Muscle of leg (tissue), 11 donors: ENCODE results near the gene CCDC106. TPM values are rescaled to one million over a fixed set of nuclear protein-coding genes. Genes with fewer than 3 reads are reported as not detected.

Source experiments
- DNase-seq: peaks from one replicate; pipeline ENCODE4 v3.0.0; 2013
- H3K27ac ChIP-seq: one replicate; pipeline ENCODE4 v1.5.1; 2013; ENCODE audit warnings: mild to moderate bottlenecking, low read length, control low read depth
- H3K27me3 ChIP-seq: one replicate; pipeline ENCODE4 v1.6.1; 2013; ENCODE audit warnings: low read length; ENCODE audit not compliant: control insufficient read depth, insufficient read depth
- H3K36me3 ChIP-seq: one replicate; pipeline ENCODE4 v1.6.1; 2013; ENCODE audit warnings: low read length; ENCODE audit not compliant: control insufficient read depth, insufficient read depth
- H3K4me1 ChIP-seq: one replicate; pipeline ENCODE4 v1.6.1; 2013; ENCODE audit warnings: low read length; ENCODE audit not compliant: control insufficient read depth, insufficient read depth
- H3K4me3 ChIP-seq: one replicate; pipeline ENCODE4 v1.5.1; 2013; ENCODE audit warnings: low read length, control low read depth
- H3K9me3 ChIP-seq: replicated peaks from 2 replicates; pipeline ENCODE4 v1.6.1; 2013; ENCODE audit warnings: low read depth, low read length; ENCODE audit not compliant: control insufficient read depth
- WGBS: methylation state at CpG from one replicate; pipeline ENCODE4 v1.1.5; 2013; ENCODE audit warnings: missing lambda C conversion rate; ENCODE audit not compliant: insufficient coverage; 5-methylcytosine and 5-hydroxymethylcytosine counted together
- polyA plus RNA-seq, 8 donors: library from polyadenylated mRNA; unstranded; fragments of 120-200 nt; gene quantifications; one replicate each; pipeline versions ENCODE4 v1.2.1 to v1.2.3, GENCODE V29; 2013; ENCODE audit warnings: inconsistent platforms in 1 of 8, low replicate concordance in 1 of 8; ENCODE audit not compliant: insufficient read length in 8 of 8, insufficient read depth in 1 of 8
- total RNA-seq: library from RNA; stranded (reverse); fragments of 120-200 nt; gene quantifications from one replicate; pipeline ENCODE4 v1.2.4, GENCODE V29; 2013

Gene CCDC106
- total and polyA plus RNA-seq, 9 donors = 5.3 to 16.4 (median 14.7) TPM

- Histone ChIP-seq H3K27ac (no peak overlapping the region), H3K4me1 (peaks cover 15% of the 10 kb centered on the region), H3K9me3 (no peaks in the 10 kb centered on the region), H3K4me3 (no peak overlapping the region), H3K36me3 (peaks cover 19% of the 10 kb centered on the region), H3K27me3 (no peaks in the 10 kb centered on the region)
- WGBS = 94% methylated on average over 50 of the region's 55 CpGs
- DNase-seq = no peak
Observed at GRCh38 chr19:55621673-55622231, 26.3 kb upstream of the CCDC106 start.

- Histone ChIP-seq H3K27me3 (no peaks in the 10 kb centered on the region), H3K4me3 (no peak overlapping the region), H3K9me3 (no peaks in the 10 kb centered on the region), H3K36me3 (peaks cover 13% of the 10 kb centered on the region), H3K4me1 (peaks cover 15% of the 10 kb centered on the region), H3K27ac (no peak overlapping the region)
- 93% methylated on average over 40 of the region's 40 CpGs for WGBS
- DNase-seq = no peak
Observed at GRCh38 chr19:55622242-55622969, 25.6 kb upstream of the CCDC106 start.

GRCh38 chr19:55623130-55623529 lies 24.9 kb upstream of the CCDC106 start:
- Histone ChIP-seq H3K4me1 (peaks cover 15% of the 10 kb centered on the region), H3K4me3 (no peak overlapping the region), H3K9me3 (no peaks in the 10 kb centered on the region), H3K27ac (no peak overlapping the region), H3K36me3 (peaks cover 10% of the 10 kb centered on the region), H3K27me3 (no peaks in the 10 kb centered on the region)
- DNase-seq = no peak
- WGBS = 97% methylated on average over 6 of the region's 7 CpGs

GRCh38 chr19:55623561-55623960 lies 24.5 kb upstream of the CCDC106 start:
- Histone ChIP-seq H3K9me3 (no peaks in the 10 kb centered on the region), H3K4me1 (peaks cover 15% of the 10 kb centered on the region), H3K4me3 (peak overlapping the region; percentile 26), H3K36me3 (peaks cover 10% of the 10 kb centered on the region), H3K27me3 (no peaks in the 10 kb centered on the region), H3K27ac (peak overlapping the region; percentile 87)
- WGBS = 50% methylated on average over 4 of the region's 7 CpGs
- DNase-seq = peak; percentile 64

GRCh38 chr19:55624109-55625003 lies 23.7 kb upstream of the CCDC106 start, which contains the start of gene ZNF784:
ZNF784 (minus strand) TSS chr19:55624566; CDS start chr19:55624561, 5 bp downstream.
- peaks cover 15% of the 10 kb centered on the region for H3K4me1 ChIP-seq
- no peaks in the 10 kb centered on the region for H3K9me3 ChIP-seq
- peak within 1 kb of the TSS; percentile 98 for H3K27ac ChIP-seq
- H3K27me3 ChIP-seq = no peaks in the 10 kb centered on the region
- peak; percentile 96 for DNase-seq
- peaks cover 10% of the 10 kb centered on the region for H3K36me3 ChIP-seq
- WGBS = under 1% methylated on average over 46 of the region's 56 CpGs
- peak within 1 kb of the TSS; percentile 71 for H3K4me3 ChIP-seq

GRCh38 chr19:55625004-55625326 lies 23.0 kb upstream of the CCDC106 start:
- Histone ChIP-seq H3K4me3 (peak overlapping the region; percentile 71), H3K4me1 (peaks cover 15% of the 10 kb centered on the region), H3K9me3 (no peaks in the 10 kb centered on the region), H3K27ac (peak overlapping the region; percentile 98), H3K36me3 (peaks cover 10% of the 10 kb centered on the region), H3K27me3 (no peaks in the 10 kb centered on the region)
- DNase-seq = no peak
- 19% methylated on average over 5 of the region's 11 CpGs for WGBS

- H3K27me3 ChIP-seq = no peaks in the 10 kb centered on the region
- peaks cover 15% of the 10 kb centered on the region for H3K4me1 ChIP-seq
- DNase-seq = no peak
- H3K4me3 ChIP-seq = no peak overlapping the region
- peaks cover 3% of the 10 kb centered on the region for H3K36me3 ChIP-seq
- no peaks in the 10 kb centered on the region for H3K9me3 ChIP-seq
- WGBS = 88% methylated on average over 10 of the region's 11 CpGs
- H3K27ac ChIP-seq = no peak overlapping the region
Observed at GRCh38 chr19:55626350-55626749, 21.7 kb upstream of the CCDC106 start.

GRCh38 chr19:55632463-55632834 lies 15.6 kb upstream of the CCDC106 start:
- WGBS = 0% methylated on average over 1 of the region's 3 CpGs
- peaks cover 26% of the 10 kb centered on the region for H3K4me1 ChIP-seq
- no peaks in the 10 kb centered on the region for H3K27me3 ChIP-seq
- no peaks in the 10 kb centered on the region for H3K9me3 ChIP-seq
- peak; percentile 95 for DNase-seq
- peaks cover under 1% of the 10 kb centered on the region for H3K36me3 ChIP-seq
- H3K4me3 ChIP-seq = no peak overlapping the region
- H3K27ac ChIP-seq = no peak overlapping the region

- H3K27ac ChIP-seq = no peak overlapping the region
- H3K27me3 ChIP-seq = no peaks in the 10 kb centered on the region
- H3K4me3 ChIP-seq = no peak overlapping the region
- DNase-seq = no peak
- peaks cover 3% of the 10 kb centered on the region for H3K36me3 ChIP-seq
- H3K4me1 ChIP-seq = peaks cover 26% of the 10 kb centered on the region
- no peaks in the 10 kb centered on the region for H3K9me3 ChIP-seq
- 90% methylated on average over 6 of the region's 8 CpGs for WGBS
Observed at GRCh38 chr19:55633861-55634260, 14.2 kb upstream of the CCDC106 start.

- Histone ChIP-seq H3K4me1 (peaks cover 38% of the 10 kb centered on the region), H3K27me3 (no peaks in the 10 kb centered on the region), H3K4me3 (peak overlapping the region; percentile 92), H3K27ac (peak overlapping the region; percentile 94), H3K36me3 (peaks cover 3% of the 10 kb centered on the region), H3K9me3 (no peaks in the 10 kb centered on the region)
- WGBS = 13% methylated on average over 9 of the region's 9 CpGs
- DNase-seq = no peak
Observed at GRCh38 chr19:55635334-55635717, 12.7 kb upstream of the CCDC106 start.
